CD1c-positive myeloid dendritic cell (primary cell): Measurements from ENCODE around the gene CHRND.

Experiments
- DNase-seq: peaks from one replicate; pipeline ENCODE4 v3.0.0-alpha.2; 2016; ENCODE audit errors: extremely low spot score

CHRND gene

GRCh38 chr2:232525791-232526371 lies at the start of gene CHRND:
Gene CHRND, plus strand, starts transcription at chr2:232526160. Its CDS starts 56 bp downstream, at chr2:232526216.
- no peak for DNase-seq

GRCh38 chr2:232476791-232477190 lies 49.2 kb upstream of the CHRND start:
- DNase-seq: no peak

GRCh38 chr2:232477751-232478510 lies 48.0 kb upstream of the CHRND start:
- DNase-seq: no peak

- no peak for DNase-seq
Measured at GRCh38 chr2:232478571-232479340, 47.2 kb upstream of the CHRND start.

GRCh38 chr2:232479341-232480200 lies 46.4 kb upstream of the CHRND start:
- DNase-seq: no peak

GRCh38 chr2:232480201-232481190 lies 45.5 kb upstream of the CHRND start:
- no peak for DNase-seq

GRCh38 chr2:232481322-232482140 lies 44.4 kb upstream of the CHRND start:
- DNase-seq: no peak

GRCh38 chr2:232482301-232483238 lies 43.4 kb upstream of the CHRND start:
- no peak for DNase-seq

GRCh38 chr2:232483311-232483922 lies 42.5 kb upstream of the CHRND start:
- no peak for DNase-seq

- DNase-seq: no peak
Measured at GRCh38 chr2:232483923-232484627, 41.9 kb upstream of the CHRND start.

- DNase-seq: no peak
Measured at GRCh38 chr2:232484628-232485347, 41.2 kb upstream of the CHRND start.

GRCh38 chr2:232485348-232485756 lies 40.6 kb upstream of the CHRND start:
- DNase-seq: no peak

GRCh38 chr2:232485757-232486557 lies 40.0 kb upstream of the CHRND start:
- DNase-seq: no peak

GRCh38 chr2:232486558-232487384 lies 39.2 kb upstream of the CHRND start:
- DNase-seq: no peak
